HepG2 (cell line): ENCODE results near the gene PPFIA3. TPM values are rescaled to one million over a fixed set of nuclear protein-coding genes. Genes with fewer than 3 reads are reported as not detected.

ENCODE experiments used
- BHLHE40 ChIP-seq: IDR thresholded peaks from 2 replicates; pipeline ENCODE4 v1.6.1; 2011; ENCODE audit warnings: low read length, improper control_type of control experiment
- CCDC6 ChIP-seq: sonication (generic); formaldehyde crosslinking; IDR thresholded peaks from 2 replicates; pipeline ENCODE4 v1.8.1; 2022; ENCODE audit warnings: mild to moderate bottlenecking, missing genetic modification reagents, moderate library complexity
- GATAD2A ChIP-seq: IDR thresholded peaks from 2 replicates; pipeline ENCODE4 v1.6.1; 2016
- HDAC1 ChIP-seq: sonication (generic); formaldehyde crosslinking; IDR thresholded peaks from 2 replicates; pipeline ENCODE4 v1.5.1; 2020; ENCODE audit warnings: mild to moderate bottlenecking, missing genetic modification reagents
- HMGA1 ChIP-seq: sonication (generic); formaldehyde crosslinking; conservative IDR thresholded peaks from 2 replicates; pipeline ENCODE4 v1.4.0; 2020; ENCODE audit warnings: missing genetic modification reagents
- NBN ChIP-seq: fragments of 450-650 bp; conservative IDR thresholded peaks from 2 replicates; pipeline ENCODE4 v1.6.1; 2017
- REPIN1 ChIP-seq: sonication (generic); formaldehyde crosslinking; IDR thresholded peaks from 2 replicates; pipeline ENCODE4 v1.8.0; 2022; ENCODE audit warnings: missing genetic modification reagents, low read depth, mild to moderate bottlenecking, borderline replicate concordance
- RXRA ChIP-seq: sonication (generic); formaldehyde crosslinking; IDR thresholded peaks from 2 replicates; pipeline ENCODE4 v1.5.1; 2020; ENCODE audit warnings: missing genetic modification reagents
- SNAPC2 ChIP-seq: sonication (generic); formaldehyde crosslinking; IDR thresholded peaks from 2 replicates; pipeline ENCODE4 v1.8.1; 2022; ENCODE audit warnings: mild to moderate bottlenecking, missing genetic modification reagents
- THRA ChIP-seq: sonication (generic); formaldehyde crosslinking; IDR thresholded peaks from 2 replicates; pipeline ENCODE4 v1.4.0; 2020; ENCODE audit warnings: missing genetic modification reagents, borderline replicate concordance
- XRCC5 ChIP-seq: fragments of 200-400 bp; formaldehyde crosslinking; optimal IDR thresholded peaks from 2 replicates; pipeline ENCODE3; 2017; ENCODE audit warnings: mild to moderate bottlenecking, low read length
- ZNF138 ChIP-seq: sonication (generic); formaldehyde crosslinking; IDR thresholded peaks from 2 replicates; pipeline ENCODE4 v1.5.0; 2020; ENCODE audit warnings: mild to moderate bottlenecking, low read depth, missing genetic modification reagents
- ZNF142 ChIP-seq: sonication (generic); formaldehyde crosslinking; IDR thresholded peaks from 2 replicates; pipeline ENCODE4 v1.4.0; 2020; ENCODE audit warnings: missing genetic modification reagents
- ZNF329 ChIP-seq: sonication (generic); formaldehyde crosslinking; IDR thresholded peaks from 2 replicates; pipeline ENCODE4 v1.9.0; 2021; ENCODE audit warnings: low read depth, mild to moderate bottlenecking, missing genetic modification reagents
- ZNF501 ChIP-seq: sonication (generic); formaldehyde crosslinking; IDR thresholded peaks from 2 replicates; pipeline ENCODE4 v1.5.1; 2020; ENCODE audit warnings: mild to moderate bottlenecking, moderate library complexity, missing genetic modification reagents
- ZNF660 ChIP-seq: sonication (generic); formaldehyde crosslinking; IDR thresholded peaks from 2 replicates; pipeline ENCODE4 v1.5.1; 2020; ENCODE audit warnings: mild to moderate bottlenecking, low read depth, missing genetic modification reagents, borderline replicate concordance
- ZNF75D ChIP-seq: sonication (generic); formaldehyde crosslinking; IDR thresholded peaks from 2 replicates; pipeline ENCODE4 v1.8.1; 2023; ENCODE audit warnings: missing genetic modification reagents, mild to moderate bottlenecking, borderline replicate concordance
- ZNF841 ChIP-seq: sonication (generic); formaldehyde crosslinking; IDR thresholded peaks from 2 replicates; pipeline ENCODE4 v1.8.1; 2023; ENCODE audit warnings: missing genetic modification reagents, borderline replicate concordance
- polyA plus RNA-seq, 8 experiments: library from polyadenylated mRNA; depleted of rRNA in 3 of 8; stranded (reverse) in 7 of 8; unstranded in 1 of 8; fragments of >200 nt; fragmentation: Illumina TruSeq in 4 of 8; extraction: Trizol in 4 of 8; gene quantifications; 2 replicates each; pipeline versions ENCODE4 v1.2.1 to v1.2.3, GENCODE V29; 2011 to 2016; ENCODE audit warnings: low read depth in 4 of 8, missing spikeins in 1 of 8, mixed read lengths in 1 of 8; ENCODE audit not compliant: insufficient read depth in 1 of 8
- total RNA-seq, 5 experiments: library from RNA; depleted of rRNA; stranded (reverse); fragments of >200 nt; fragmentation: Illumina TruSeq; extraction: Trizol; gene quantifications; 2 replicates each; pipeline ENCODE4 v1.2.3, GENCODE V29; 2016; ENCODE audit warnings: low read depth in 1 of 5
- TF ChIP-seq, protein P1 (sequence below): sonication (generic); formaldehyde crosslinking; IDR thresholded peaks from 2 replicates; pipeline ENCODE4 v1.5.1; 2020; ENCODE audit warnings: missing genetic modification reagents, mild to moderate bottlenecking, borderline replicate concordance

Gene PPFIA3
- total and polyA plus RNA-seq, 2 of the 13 experiments (the other 11 are each of a cell fraction or from before 2014, with no cell fraction given), result 6.7 to 8.6 TPM

GRCh38 chr19:49145573-49146407, 26.4 kb downstream of the PPFIA3 start (continued):
- TF ChIP-seq SNAPC2 (CRISPR knock-in tag) (no peak), THRA (CRISPR knock-in tag) (0 out of 2 replicates have a peak, but pooled peaks have one; percentile 25), ZNF138 (CRISPR knock-in tag) (no peak), ZNF841 (CRISPR knock-in tag) (no peak), ZNF75D (CRISPR knock-in tag) (no peak), RXRA (no peak), CCDC6 (CRISPR knock-in tag) (no peak), HDAC1 (CRISPR knock-in tag) (0 out of 2 replicates have a peak, but pooled peaks have one; percentile 16), ZNF329 (CRISPR knock-in tag) (no peak), XRCC5 (peak; percentile 71), ZNF501 (CRISPR knock-in tag) (no peak), ZNF142 (no peak), REPIN1 (CRISPR knock-in tag) (no peak), ZNF660 (CRISPR knock-in tag) (no peak), BHLHE40 (peak; percentile 81), GATAD2A (CRISPR knock-in tag) (peak; percentile 45; the same call in 1 of the 2 replicates), NBN (no peak), HMGA1 (CRISPR knock-in tag) (no peak)
- TF ChIP-seq, protein P1, sequence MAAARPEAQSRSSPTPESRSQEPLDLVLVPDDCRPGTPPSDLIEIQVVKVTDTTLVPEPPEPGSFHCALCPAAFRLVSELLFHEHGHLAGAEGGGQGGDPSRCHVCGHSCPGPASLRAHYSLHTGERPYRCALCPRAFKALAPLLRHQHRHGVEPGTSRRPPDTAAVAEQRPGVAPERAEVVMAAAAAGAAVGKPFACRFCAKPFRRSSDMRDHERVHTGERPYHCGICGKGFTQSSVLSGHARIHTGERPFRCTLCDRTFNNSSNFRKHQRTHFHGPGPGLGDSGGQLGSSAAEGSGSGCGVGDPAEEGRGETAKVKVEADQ (CRISPR knock-in tag), result no peak
